Stimulated activated naive B cell treated with anti-CD40 and anti-IgM and Interleukin-4, amounts not matched to agents 10 μg/mL and 1 μg/mL and 100 μg/mL, for 72 hours (primary cell): Measurements from ENCODE around the gene PPDPF.
"Not testable (repeated sequence)": the region's sequence is repeated elsewhere in the genome, so short reads cannot be mapped to it uniquely, and the experiment has no call there.

Experiments used
- ATAC-seq, 2 donors: fragments of 150-1000 bp; cut with Tn5 transposase; replicated peaks; 2 replicates each; pipeline ENCODE4 v1.10.0; 2021; ENCODE audit warnings: moderate library complexity in 1 of 2
- DNase-seq: peaks from one replicate; pipeline ENCODE4 v3.0.0; 2021
- H3K27ac Mint-ChIP-seq: one replicate; pipeline ENCODE4 v1.8.0; 2022; ENCODE audit warnings: mild to moderate bottlenecking, mixed read lengths
- H3K27me3 Mint-ChIP-seq, 2 donors: one replicate each; pipeline ENCODE4 v1.8.0; 2022; ENCODE audit warnings: mixed read lengths in 2 of 2
- H3K36me3 Mint-ChIP-seq, 2 donors: one replicate each; pipeline ENCODE4 v1.8.0; 2022; ENCODE audit warnings: mixed read lengths in 2 of 2, mild to moderate bottlenecking in 1 of 2
- H3K4me1 Mint-ChIP-seq, 2 donors: one replicate each; pipeline ENCODE4 v1.8.0; 2022; ENCODE audit warnings: mixed read lengths in 2 of 2, mild to moderate bottlenecking in 1 of 2
- H3K4me3 Mint-ChIP-seq, 2 donors: one replicate each; pipeline ENCODE4 v1.8.0; 2022; ENCODE audit warnings: mild to moderate bottlenecking in 2 of 2, mixed read lengths in 2 of 2, moderate library complexity in 1 of 2
- H3K9me3 Mint-ChIP-seq, 2 donors: one replicate each; pipeline ENCODE4 v1.8.0; 2022; ENCODE audit warnings: mixed read lengths in 2 of 2, mild to moderate bottlenecking in 1 of 2

The PPDPF gene

DNA sequence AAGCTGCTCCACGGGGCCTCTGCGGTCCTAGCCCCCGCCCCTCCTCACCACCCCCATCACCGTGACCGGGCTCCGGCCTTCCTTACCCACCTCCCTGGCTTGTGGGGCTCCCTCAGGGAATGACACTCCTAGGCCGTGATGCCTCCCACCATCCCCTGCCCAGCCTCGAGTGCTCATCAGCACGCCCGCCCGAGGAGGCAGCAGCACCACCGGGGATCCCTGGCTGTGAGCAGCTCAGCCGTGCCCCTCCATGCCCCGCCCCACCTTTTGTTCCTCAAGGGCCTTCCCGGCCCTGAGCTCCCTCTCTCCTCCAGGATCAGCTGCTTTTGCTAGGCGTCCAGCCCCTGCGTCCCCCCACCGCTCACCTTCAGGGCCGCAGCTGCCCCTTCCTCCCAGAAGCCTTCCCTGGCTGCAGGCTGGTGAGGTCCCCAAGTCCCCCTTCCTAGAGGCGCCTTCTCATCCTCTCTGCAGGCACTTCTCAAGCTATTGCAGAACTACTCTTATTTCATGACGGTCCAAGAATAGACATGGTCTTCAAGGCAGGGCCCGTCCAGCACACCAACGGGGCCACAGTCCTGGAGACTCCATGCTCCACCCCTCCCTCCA is 36.4 kb downstream of the PPDPF start:
- Mint-ChIP-seq H3K27ac (no peak overlapping the region), H3K27me3 (no peaks in the 10 kb centered on the region), H3K4me3 (no peak overlapping the region), H3K36me3 (peaks cover 24 to 30% of the 10 kb centered on the region in 2 donors), H3K9me3 (peaks cover 0 to 1% of the 10 kb centered on the region in 2 donors), H3K4me1 (peaks cover 22 to 42% of the 10 kb centered on the region in 2 donors)
- ATAC-seq (no peak), DNase-seq (no peak)

DNA sequence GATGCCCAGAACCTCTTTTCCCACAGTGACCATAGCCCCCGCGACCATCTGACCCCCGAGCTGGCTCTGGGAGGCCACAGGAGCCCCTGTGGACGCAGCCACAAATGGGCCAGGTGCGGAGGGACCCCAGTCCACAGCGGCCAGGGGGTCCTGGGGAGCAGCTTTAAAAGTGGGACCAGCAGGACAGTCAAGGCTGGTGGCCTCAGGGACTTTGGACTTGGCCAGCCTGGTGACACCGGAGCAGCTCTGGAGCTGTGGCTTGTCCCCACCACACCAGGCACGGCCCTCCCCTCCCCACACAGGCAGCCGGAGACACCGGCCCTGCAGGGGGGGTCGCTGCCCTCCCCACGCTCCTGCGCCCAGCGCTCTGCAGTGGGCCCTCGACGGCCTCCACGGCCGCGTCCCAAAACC is 36.9 kb downstream of the PPDPF start:
- ATAC-seq (no peak), DNase-seq (no peak)
- Mint-ChIP-seq H3K4me1 (peaks cover 21 to 37% of the 10 kb centered on the region in 2 donors), H3K27ac (no peak overlapping the region), H3K27me3 (no peaks in the 10 kb centered on the region), H3K36me3 (peaks cover 24 to 30% of the 10 kb centered on the region in 2 donors), H3K4me3 (no peak overlapping the region), H3K9me3 (peaks cover 0 to 1% of the 10 kb centered on the region in 2 donors)

DNA sequence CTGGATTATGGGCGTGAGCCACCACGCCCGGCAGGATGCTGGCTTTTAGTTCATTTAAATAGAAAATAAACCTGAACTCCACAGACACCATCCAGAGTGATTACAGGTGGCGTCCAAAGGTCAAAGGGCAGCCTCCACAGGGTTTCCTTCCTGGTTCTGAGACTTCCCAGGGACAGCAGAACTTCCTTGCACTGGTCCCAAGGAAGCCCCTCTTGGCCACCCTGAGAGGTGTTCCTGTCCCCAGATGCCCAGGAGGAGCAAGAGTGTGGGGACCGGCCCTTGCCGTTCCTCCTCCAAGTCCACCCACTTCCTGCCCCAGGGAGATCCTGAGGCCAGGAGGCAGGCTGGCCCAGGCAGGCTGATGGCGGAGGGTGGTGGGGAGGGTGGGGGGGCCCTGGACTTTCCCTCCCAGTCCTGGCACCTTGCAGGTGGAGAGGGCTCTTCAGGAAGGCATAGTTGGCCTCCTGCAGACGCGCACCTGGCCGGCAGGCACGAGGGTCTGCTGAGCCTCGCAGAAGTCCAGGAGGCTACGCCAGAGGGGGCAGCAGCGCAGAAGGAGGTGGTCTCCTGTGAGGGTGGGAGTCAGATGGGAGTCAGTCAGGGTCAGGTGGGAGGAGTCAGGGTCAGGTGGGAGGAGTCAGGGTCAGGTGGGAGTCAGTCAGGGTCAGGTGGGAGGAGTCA is 38.4 kb downstream of the PPDPF start:
- DNase-seq (no peak), ATAC-seq (no peak)
- peaks cover 17 to 24% of the 10 kb centered on the region in 2 donors for H3K4me1 Mint-ChIP-seq
- no peaks in the 10 kb centered on the region for H3K27me3 Mint-ChIP-seq
- no peak overlapping the region for H3K4me3 Mint-ChIP-seq
- peaks cover 25 to 31% of the 10 kb centered on the region in 2 donors for H3K36me3 Mint-ChIP-seq
- peaks cover 0 to 1% of the 10 kb centered on the region in 2 donors for H3K9me3 Mint-ChIP-seq
- no peak overlapping the region for H3K27ac Mint-ChIP-seq

DNA sequence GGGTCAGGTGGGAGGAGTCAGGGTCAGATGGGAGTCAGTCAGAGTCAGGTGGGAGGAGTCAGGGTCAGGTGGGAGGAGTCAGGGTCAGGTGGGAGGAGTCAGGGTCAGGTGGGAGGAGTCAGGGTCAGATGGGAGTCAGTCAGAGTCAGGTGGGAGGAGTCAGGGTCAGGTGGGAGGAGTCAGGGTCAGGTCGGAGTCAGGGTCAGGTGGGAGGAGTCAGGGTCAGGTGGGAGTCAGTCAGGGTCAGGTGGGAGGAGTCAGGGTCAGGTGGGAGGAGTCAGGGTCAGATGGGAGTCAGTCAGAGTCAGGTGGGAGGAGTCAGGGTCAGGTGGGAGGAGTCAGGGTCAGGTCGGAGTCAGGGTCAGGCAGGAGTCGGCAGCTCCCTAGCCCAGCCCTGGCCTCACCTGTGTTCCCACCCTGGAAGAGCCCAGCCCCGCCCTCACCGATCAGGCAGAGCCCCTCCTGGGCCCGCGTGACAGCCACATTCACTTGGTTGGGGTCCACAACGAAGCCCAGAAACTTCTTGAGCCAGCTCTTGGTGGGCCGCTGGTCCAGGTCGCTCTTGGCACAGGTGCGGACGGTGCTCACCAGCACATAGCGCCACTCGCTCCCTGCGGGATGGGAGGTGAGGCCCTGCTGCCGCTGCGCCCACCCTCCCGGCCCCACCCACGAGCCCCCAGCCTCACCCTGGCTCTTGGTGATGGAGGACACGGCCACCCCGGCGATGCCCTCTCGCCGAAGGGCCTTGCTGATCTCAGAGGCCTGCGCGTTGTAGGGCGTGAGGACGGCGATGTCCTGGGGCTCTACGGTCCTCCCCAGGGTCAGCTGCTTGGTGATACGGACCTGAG is 39.1 kb downstream of the PPDPF start:
- not testable (repeated sequence) for DNase-seq, H3K27ac Mint-ChIP-seq, H3K4me3 Mint-ChIP-seq, H3K27me3 Mint-ChIP-seq, H3K9me3 Mint-ChIP-seq, ATAC-seq
- H3K4me1 Mint-ChIP-seq = peaks cover 13 to 18% of the 10 kb centered on the region in 2 donors
- H3K36me3 Mint-ChIP-seq = peaks cover 29 to 34% of the 10 kb centered on the region in 2 donors

DNA sequence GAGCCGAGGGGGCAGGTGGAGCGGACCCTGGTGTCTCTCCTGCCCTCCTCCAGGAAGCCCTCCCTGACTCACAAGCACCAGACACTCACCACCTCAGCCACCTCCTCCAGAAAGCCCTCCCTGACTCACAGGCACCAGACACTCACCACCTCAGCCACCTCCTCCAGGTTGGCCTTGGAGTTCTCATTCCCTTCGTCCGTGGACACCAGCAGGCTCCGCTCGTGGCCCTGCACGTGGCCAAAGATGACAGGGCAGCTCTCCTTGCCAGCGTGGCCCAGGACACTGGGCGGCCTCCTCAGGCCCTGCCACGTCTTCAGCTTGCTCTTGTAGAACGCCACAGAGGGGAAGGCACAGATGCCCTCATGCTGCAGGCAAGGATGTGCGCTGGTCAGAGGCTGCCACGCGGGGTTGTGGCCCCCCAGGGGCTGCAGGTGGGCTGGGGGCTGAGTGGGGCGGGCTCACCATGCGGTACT is 39.8 kb downstream of the PPDPF start:
- Mint-ChIP-seq H3K4me1 (peaks cover 8 to 14% of the 10 kb centered on the region in 2 donors), H3K9me3 (peaks cover 0 to 1% of the 10 kb centered on the region in 2 donors), H3K4me3 (no peak overlapping the region), H3K27ac (no peak overlapping the region), H3K36me3 (peaks cover 29 to 36% of the 10 kb centered on the region in 2 donors), H3K27me3 (no peaks in the 10 kb centered on the region)
- no peak for ATAC-seq
- DNase-seq = no peak

DNA sequence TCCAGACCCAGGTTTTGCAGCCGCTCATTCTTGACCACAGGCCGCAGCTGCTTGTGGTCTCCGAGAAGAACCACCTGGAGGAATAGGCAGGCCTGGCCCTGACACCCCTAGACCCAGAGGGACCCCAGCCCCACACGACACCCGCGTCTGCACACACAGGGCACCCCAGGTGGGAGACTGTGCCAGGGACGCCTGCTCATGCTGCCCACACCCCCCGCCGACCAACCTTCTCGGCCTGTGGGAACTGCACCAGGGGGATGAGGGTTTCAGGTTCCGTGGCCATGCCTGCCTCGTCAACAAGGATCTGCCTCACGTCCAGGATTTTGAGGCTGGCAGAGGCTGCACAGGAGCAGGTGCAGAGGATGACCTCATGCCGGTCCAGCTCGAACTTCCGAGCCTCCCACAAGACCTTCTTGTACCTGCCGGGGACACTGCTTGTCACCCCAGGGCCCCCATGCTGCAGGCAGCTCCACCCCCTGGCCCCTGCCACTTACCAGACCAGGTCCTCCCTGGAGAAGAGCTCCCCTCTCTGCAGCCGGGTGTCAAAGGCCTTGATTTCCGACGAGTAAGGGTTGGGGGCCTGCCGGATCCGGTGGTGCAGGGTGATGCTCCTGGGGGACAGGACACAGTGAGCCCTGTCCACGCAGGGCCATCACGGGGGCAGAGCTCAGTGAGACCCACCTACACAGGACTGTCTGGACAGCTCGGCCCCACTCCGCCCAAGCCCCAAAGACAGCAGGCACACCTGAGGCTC is 40.5 kb downstream of the PPDPF start:
- Mint-ChIP-seq H3K36me3 (peaks cover 35 to 42% of the 10 kb centered on the region in 2 donors), H3K4me1 (peaks cover 8 to 10% of the 10 kb centered on the region in 2 donors), H3K9me3 (peaks cover 0 to 1% of the 10 kb centered on the region in 2 donors)

DNA sequence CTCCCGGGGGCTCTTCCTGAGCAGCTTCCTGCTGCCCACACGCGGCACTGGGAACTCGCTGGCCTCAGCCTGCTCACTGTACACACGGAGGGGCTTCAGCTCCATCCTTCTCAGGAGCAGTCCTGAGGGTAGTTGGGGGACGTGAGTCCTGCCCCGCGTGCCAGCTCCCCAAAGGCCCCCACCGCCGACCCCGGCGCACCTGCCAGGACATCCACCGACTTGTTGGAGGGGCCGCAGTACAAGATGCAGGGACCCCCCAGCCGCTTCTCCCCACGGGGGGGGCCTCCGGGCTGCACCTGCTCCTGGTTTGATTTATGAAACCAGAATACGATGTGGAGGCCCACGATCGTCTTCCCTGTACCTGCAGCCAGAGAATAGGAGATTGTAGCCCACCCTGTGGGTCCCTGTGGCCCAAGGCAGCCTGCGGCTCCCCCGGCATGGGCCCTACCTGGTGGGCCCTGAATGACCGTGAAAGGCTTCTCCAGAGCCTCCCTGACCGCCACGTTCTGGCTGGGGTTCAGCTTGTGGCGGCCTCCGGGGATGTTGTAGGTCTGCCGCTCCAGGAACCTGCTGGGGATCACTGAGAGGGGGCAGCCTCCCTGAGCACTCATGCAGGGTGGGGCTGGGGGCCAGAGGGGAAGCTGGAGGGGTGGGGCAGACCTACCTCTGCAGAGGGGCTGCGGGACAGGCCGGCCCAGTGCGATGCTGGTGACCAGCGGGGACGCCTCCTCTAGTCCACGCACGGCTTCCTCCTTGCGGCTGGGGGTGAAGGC is 41.2 kb downstream of the PPDPF start:
- H3K36me3 Mint-ChIP-seq = peaks cover 36 to 43% of the 10 kb centered on the region in 2 donors
- H3K4me1 Mint-ChIP-seq = peaks cover 5 to 10% of the 10 kb centered on the region in 2 donors
- H3K27me3 Mint-ChIP-seq = no peaks in the 10 kb centered on the region
- H3K4me3 Mint-ChIP-seq = no peak overlapping the region
- peaks cover 0 to 1% of the 10 kb centered on the region in 2 donors for H3K9me3 Mint-ChIP-seq
- ATAC-seq (no peak), DNase-seq (no peak)
- H3K27ac Mint-ChIP-seq = no peak overlapping the region

More for the DNA sequence above, 40.5 kb downstream of the PPDPF start:
- Mint-ChIP-seq H3K27me3 (no peaks in the 10 kb centered on the region), H3K4me3 (no peak overlapping the region), H3K27ac (no peak overlapping the region)
- DNase-seq (no peak), ATAC-seq (no peak)

DNA sequence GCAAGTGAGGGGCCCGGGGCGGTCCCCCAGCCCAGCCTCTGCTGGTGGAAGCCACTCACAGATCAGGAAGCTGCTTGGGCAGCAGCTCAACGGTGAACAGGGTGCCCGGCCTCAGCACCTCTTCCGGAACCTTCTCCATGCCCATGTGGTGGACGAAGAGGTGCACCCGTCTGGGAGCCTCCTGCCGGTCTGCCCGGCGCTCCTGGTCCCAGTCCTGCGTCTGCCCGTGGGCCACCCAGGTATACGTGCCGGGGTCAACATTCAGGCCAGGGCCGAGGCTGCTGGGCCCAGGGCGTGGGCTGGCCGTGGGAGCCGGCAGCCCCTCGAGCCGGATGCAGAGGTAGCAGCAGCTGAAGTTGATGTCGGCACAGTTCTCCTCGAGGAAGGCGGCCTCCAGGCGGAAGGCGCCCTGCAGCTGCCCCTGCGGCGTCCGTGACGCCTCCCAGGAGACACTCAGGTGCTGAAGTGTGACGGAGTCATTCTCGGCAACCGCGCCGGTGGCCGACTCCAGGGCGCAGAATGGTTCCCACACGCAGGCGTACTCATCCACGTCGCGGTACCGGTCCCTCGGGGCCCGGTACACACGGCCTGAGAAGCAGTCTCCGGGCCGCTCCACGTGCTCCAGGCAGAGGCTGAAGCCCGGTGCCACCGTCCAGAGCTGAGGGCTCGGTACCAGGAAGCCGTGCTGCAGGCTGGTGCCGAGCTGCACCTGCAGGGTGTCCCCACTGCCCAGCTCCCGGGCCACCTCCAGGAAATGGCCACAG is 42.1 kb downstream of the PPDPF start:
- no peak for ATAC-seq
- peaks cover 40 to 44% of the 10 kb centered on the region in 2 donors for H3K36me3 Mint-ChIP-seq
- no peak for DNase-seq
- peaks cover 13% of the 10 kb centered on the region in 2 donors for H3K4me1 Mint-ChIP-seq
- peaks cover 0 to 1% of the 10 kb centered on the region in 2 donors for H3K9me3 Mint-ChIP-seq
- H3K27ac Mint-ChIP-seq = no peak overlapping the region
- no peak overlapping the region for H3K4me3 Mint-ChIP-seq
- H3K27me3 Mint-ChIP-seq = no peaks in the 10 kb centered on the region

DNA sequence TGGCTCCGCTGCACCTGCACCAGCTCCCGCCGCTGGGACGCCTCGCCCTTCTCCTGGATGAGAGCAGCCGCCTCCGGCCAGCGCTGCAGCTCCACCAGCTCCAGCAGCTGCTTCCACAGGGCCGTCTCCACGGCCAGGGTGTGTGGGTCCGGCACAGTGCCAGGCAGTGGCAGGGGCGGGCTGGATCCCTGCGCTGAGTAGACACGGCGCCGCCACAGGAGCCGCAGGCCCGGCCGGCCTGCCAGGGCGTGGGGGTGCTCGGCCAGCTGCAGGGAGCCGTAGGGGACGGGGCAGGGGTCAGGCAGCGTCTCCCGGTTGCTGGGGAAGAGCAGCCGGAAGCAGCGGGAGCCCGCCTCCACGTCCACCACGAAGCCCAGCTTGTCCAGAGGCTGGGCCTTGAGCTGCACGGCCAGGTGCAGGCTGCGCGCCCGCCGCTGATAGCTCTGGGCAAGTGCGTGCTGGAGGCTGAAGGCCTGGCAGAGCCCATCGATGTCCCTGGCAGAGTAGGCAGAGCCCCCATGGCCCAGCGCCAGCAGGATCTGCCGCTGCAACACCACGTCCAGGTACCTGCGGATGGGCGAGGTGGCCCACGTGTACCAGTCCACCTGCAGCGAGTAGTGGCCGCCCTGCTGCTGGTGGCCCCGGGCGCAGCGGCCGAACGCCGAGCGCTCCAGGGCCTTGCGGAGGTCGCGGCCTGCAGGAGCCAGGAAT is 42.8 kb downstream of the PPDPF start:
- Mint-ChIP-seq H3K9me3 (peaks cover 0 to 1% of the 10 kb centered on the region in 2 donors), H3K4me1 (peaks cover 21% of the 10 kb centered on the region in 2 donors), H3K4me3 (no peak overlapping the region), H3K27ac (no peak overlapping the region), H3K27me3 (no peaks in the 10 kb centered on the region), H3K36me3 (peaks cover 40 to 44% of the 10 kb centered on the region in 2 donors)
- DNase-seq (no peak), ATAC-seq (no peak)

DNA sequence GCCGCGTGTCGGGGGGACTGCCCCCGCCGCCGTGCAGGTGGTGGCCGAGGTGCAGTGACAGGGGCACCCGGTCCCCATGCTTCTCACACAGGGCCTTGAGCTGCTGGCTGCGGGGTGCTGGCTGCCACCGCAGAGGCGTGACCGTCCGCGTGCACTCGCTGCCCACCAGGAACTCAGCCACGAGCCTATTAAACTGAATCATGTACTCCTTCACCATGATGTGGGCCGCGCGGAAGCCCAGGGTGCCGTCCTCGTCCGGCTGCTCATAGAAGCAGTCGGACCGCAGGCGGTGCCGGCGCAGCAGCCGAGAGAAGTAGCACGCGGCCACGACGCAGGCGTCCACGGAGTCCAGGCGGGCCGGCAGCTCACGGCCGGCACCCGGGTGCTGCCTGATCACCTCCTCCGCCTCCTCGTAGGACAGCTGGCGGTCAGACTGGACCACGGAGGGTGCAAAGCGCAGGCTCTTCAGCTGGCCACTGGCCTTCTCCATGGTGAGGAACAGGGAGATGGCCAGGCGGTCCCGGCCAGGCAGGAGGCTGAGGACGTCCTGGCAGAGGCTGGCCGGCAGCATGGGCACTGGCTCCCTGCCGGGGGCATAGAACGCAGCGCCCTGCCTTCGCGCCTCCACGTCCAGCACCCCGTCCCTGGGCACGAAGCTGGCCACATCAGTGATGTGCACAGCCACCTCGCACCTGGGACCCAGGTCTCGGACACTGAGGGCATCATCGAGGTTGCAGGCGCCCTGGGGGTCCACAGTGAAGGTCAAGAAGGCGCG is 43.7 kb downstream of the PPDPF start:
- no peak overlapping the region for H3K4me3 Mint-ChIP-seq
- H3K27ac Mint-ChIP-seq = no peak overlapping the region
- H3K36me3 Mint-ChIP-seq = peaks cover 34 to 37% of the 10 kb centered on the region in 2 donors
- DNase-seq = no peak
- ATAC-seq = no peak
- H3K9me3 Mint-ChIP-seq = no peaks in the 10 kb centered on the region
- peaks cover 25 to 29% of the 10 kb centered on the region in 2 donors for H3K4me1 Mint-ChIP-seq
- H3K27me3 Mint-ChIP-seq = no peaks in the 10 kb centered on the region

DNA sequence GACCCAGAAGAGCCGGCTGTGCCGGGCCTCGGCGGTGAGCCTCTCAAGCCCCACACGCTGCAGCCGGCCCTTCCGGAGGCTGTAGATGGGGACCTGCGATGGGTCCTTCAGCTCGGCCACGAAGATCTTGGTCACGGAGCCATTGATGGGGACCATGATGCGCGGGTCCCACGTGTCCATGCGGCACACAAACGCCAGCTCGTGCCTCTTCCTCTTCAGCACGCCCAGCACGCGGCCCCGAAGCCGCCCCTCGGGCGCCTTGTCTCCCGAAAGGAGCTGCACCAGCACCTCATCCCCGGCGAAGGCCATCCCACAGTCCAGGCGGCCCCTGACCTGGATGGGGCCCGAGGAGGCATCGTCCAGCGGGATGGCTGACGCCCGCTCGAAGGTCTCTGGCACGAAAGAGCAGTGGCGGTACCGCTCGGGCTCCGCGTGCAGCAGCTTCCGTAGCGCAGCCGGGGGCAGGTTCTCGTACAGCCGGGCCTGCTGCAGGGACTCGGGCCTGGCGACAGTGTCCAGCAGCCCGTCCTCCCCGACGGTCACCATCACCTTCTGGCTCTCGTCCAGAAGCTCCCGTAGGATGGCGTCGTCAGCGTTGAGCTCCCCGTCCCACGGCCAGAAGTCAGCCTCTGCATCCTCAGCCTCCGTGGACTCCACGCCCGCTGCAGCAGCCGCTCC is 44.6 kb downstream of the PPDPF start:
- DNase-seq (no peak), ATAC-seq (no peak)
- H3K27me3 Mint-ChIP-seq = no peaks in the 10 kb centered on the region
- H3K4me3 Mint-ChIP-seq = no peak overlapping the region
- no peak overlapping the region for H3K27ac Mint-ChIP-seq
- no peaks in the 10 kb centered on the region for H3K9me3 Mint-ChIP-seq
- peaks cover 30 to 36% of the 10 kb centered on the region in 2 donors for H3K4me1 Mint-ChIP-seq
- peaks cover 31 to 34% of the 10 kb centered on the region in 2 donors for H3K36me3 Mint-ChIP-seq
